GM12878 (cell line): ENCODE data around the gene RORC. TPM values are rescaled to one million over a fixed set of nuclear protein-coding genes. Genes with fewer than 3 reads are reported as not detected.
A peak's percentile ranks its signal among the peaks of the same experiment; 100 is the strongest.

ENCODE experiments used
- ATAC-seq: fragments of 200-7000 bp; cut with Tn5 transposase; 3 replicates; pipeline ENCODE4 v1.9.1; 2020; ENCODE audit warnings: mild to moderate bottlenecking, moderate library complexity
- BruUV-seq: library from RNA; stranded (reverse); fragments of 400-500 nt; replicated peaks from 2 replicates; lab custom pipeline; 2021; lab: Mats Ljungman, UMichigan
- CTCF ChIA-PET: fragments of 300-600 bp; sonication (Branson Sonifier 250); formaldehyde crosslinking; extraction: SDS; loops from one replicate; lab custom pipeline; 2021; ENCODE audit warnings: inconsistent platforms; lab: Yijun Ruan, JAX
- POLR2A ChIA-PET: fragments of 350-600 bp; formaldehyde crosslinking; extraction: SDS; loops from one replicate; lab custom pipeline; 2021; ENCODE audit warnings: inconsistent platforms; lab: Charles Lee
- RAD21 ChIA-PET: fragments of 300-600 bp; sonication (Branson Sonifier 250); formaldehyde crosslinking; loops from one replicate; lab custom pipeline; 2023; ENCODE audit warnings: antibody characterized with exemption; ENCODE audit not compliant: unreplicated experiment; lab: Charles Lee
- SMC1A ChIA-PET: fragments of 300-600 bp; sonication (Branson Sonifier 250); formaldehyde crosslinking; loops from one replicate; lab custom pipeline; 2023; ENCODE audit not compliant: unreplicated experiment, uncharacterized antibody; lab: Charles Lee
- DNase-seq: peaks from one replicate; pipeline ENCODE4 v3.0.0-alpha.2; 2011; ENCODE audit warnings: low read depth, low spot score
- FAIRE-seq: peaks from 3 replicates; lab custom pipeline; 2011; peaks lifted over from hg19 to GRCh38; lab: Jason Lieb, UNC
- H2AFZ ChIP-seq: 2 replicates; pipeline ENCODE4 v1.6.0; 2011; ENCODE audit warnings: low read depth, low read length, control low read depth; ENCODE audit not compliant: control insufficient read depth
- H3K27ac ChIP-seq: 2 replicates; pipeline ENCODE4 v1.5.1; 2011; ENCODE audit warnings: control low read depth; ENCODE audit not compliant: control insufficient read depth, insufficient read depth
- H3K27me3 ChIP-seq, 2 experiments: replicated peaks in 1 of 2; 2 replicates each; pipeline versions ENCODE4 v1.6.0 to v1.6.1; 2011; ENCODE audit warnings: low read length in 1 of 2; ENCODE audit not compliant: control insufficient read depth in 2 of 2, insufficient read depth in 2 of 2
- H3K36me3 ChIP-seq, 2 experiments: 2 replicates each; pipeline ENCODE4 v1.5.1; 2011; ENCODE audit warnings: low read length in 1 of 2; ENCODE audit not compliant: control insufficient read depth in 2 of 2, insufficient read depth in 2 of 2
- H3K4me1 ChIP-seq: 2 replicates; pipeline ENCODE4 v1.6.1; 2011; ENCODE audit warnings: mild to moderate bottlenecking, low read length, moderate library complexity, mixed read lengths; ENCODE audit not compliant: control insufficient read depth, insufficient read depth
- H3K4me2 ChIP-seq: 2 replicates; pipeline ENCODE4 v1.6.0; 2011; ENCODE audit warnings: control low read depth; ENCODE audit not compliant: control insufficient read depth, insufficient read depth
- H3K4me3 ChIP-seq: fragments of 200-600 bp; sonication (generic); 2 replicates; pipeline ENCODE4 v1.5.1; 2016
- H3K79me2 ChIP-seq: 2 replicates; pipeline ENCODE4 v1.6.0; 2011; ENCODE audit warnings: low read length; ENCODE audit not compliant: control insufficient read depth, insufficient read depth
- H3K9ac ChIP-seq: 2 replicates; pipeline ENCODE4 v1.8.0; 2011; ENCODE audit warnings: low read length, control low read depth, mixed read lengths; ENCODE audit not compliant: control insufficient read depth, insufficient read depth
- H3K9me3 ChIP-seq: replicated peaks from 3 replicates; pipeline ENCODE4 v1.5.1; 2011; ENCODE audit warnings: mild to moderate bottlenecking, low read length; ENCODE audit not compliant: control insufficient read depth, insufficient read depth
- H4K20me1 ChIP-seq: 2 replicates; pipeline ENCODE4 v1.6.0; 2011; ENCODE audit not compliant: control insufficient read depth, insufficient read depth
- CBX5 ChIP-seq: sonication (generic); IDR thresholded peaks from 2 replicates; pipeline ENCODE4 v1.6.1; 2016; ENCODE audit warnings: low read depth, moderate library complexity, mild to moderate bottlenecking, inconsistent platforms
- CHD4 ChIP-seq: fragments of 200-600 bp; sonication (generic); IDR thresholded peaks from 2 replicates; pipeline ENCODE4 v1.6.1; 2016; ENCODE audit warnings: mild to moderate bottlenecking
- DPF2 ChIP-seq: fragments of 450-650 bp; IDR thresholded peaks from 2 replicates; pipeline ENCODE4 v1.6.1; 2017; ENCODE audit warnings: mild to moderate bottlenecking
- IKZF2 ChIP-seq, 2 experiments: fragments of 450-650 bp; IDR thresholded peaks; 2 replicates each; pipeline ENCODE4 v1.6.1; 2017; ENCODE audit warnings: mild to moderate bottlenecking in 2 of 2, moderate library complexity in 2 of 2
- JUND ChIP-seq: IDR thresholded peaks from 2 replicates; pipeline ENCODE4 v1.6.1; 2012; ENCODE audit warnings: low read depth, mild to moderate bottlenecking, low read length, improper control_type of control experiment, moderate library complexity
- NR2C1 ChIP-seq: fragments of 450-650 bp; IDR thresholded peaks from 2 replicates; pipeline ENCODE4 v1.6.1; 2017; ENCODE audit warnings: antibody characterized with exemption, mild to moderate bottlenecking, moderate library complexity
- POLR2AphosphoS5 ChIP-seq: IDR thresholded peaks from 2 replicates; pipeline ENCODE4 v1.6.1; 2011; ENCODE audit warnings: mild to moderate bottlenecking, low read length, inconsistent platforms
- SPI1 ChIP-seq: IDR thresholded peaks from 2 replicates; pipeline ENCODE4 v1.6.1; 2011; ENCODE audit warnings: low read depth, mild to moderate bottlenecking, low read length, moderate library complexity, borderline replicate concordance; ENCODE audit not compliant: insufficient read depth
- SUZ12 ChIP-seq: fragments of 200-600 bp; sonication (generic); IDR thresholded peaks from one replicate; pipeline ENCODE4 v1.6.1; 2018; ENCODE audit warnings: antibody characterized with exemption, mild to moderate bottlenecking; ENCODE audit not compliant: unreplicated experiment
- TBL1XR1 ChIP-seq: IDR thresholded peaks from 2 replicates; pipeline ENCODE4 v1.6.1; 2012; ENCODE audit warnings: low read depth, low read length, improper control_type of control experiment
- TCF7 ChIP-seq: IDR thresholded peaks from 2 replicates; pipeline ENCODE4 v1.6.1; 2014; ENCODE audit warnings: antibody characterized with exemption, borderline replicate concordance
- ZNF274 ChIP-seq: IDR thresholded peaks from one replicate; pipeline ENCODE4 v1.8.0; 2011; ENCODE audit not compliant: insufficient read length, insufficient read depth
- ZNF622 ChIP-seq: fragments of 450-650 bp; IDR thresholded peaks from 2 replicates; pipeline ENCODE4 v1.6.1; 2017; ENCODE audit warnings: mild to moderate bottlenecking, inconsistent platforms
- ZZZ3 ChIP-seq: IDR thresholded peaks from 2 replicates; pipeline ENCODE4 v1.6.1; 2011; ENCODE audit warnings: low read depth; ENCODE audit not compliant: control insufficient read depth, insufficient read length
- WGBS: methylation state at CpG from one replicate; pipeline ENCODE4 v1.1.6; 2016; ENCODE audit warnings: low lambda C conversion rate; ENCODE audit not compliant: insufficient replicate concordance, insufficient coverage; ENCODE audit errors: missing lambda C conversion rate; 5-methylcytosine and 5-hydroxymethylcytosine counted together
- in situ Hi-C: fragments of 300-500 bp; cut with MboI; formaldehyde crosslinking; loops from 9 replicates; pipeline ENCODE4 v1.14.3; 2018; ENCODE audit warnings: mixed read lengths
- intact Hi-C: fragments of 100-400 bp; cut with micrococcal nuclease; formaldehyde crosslinking; loops from one replicate; pipeline ENCODE4 v1.14.2; 2022; ENCODE audit not compliant: unreplicated experiment
- polyA plus RNA-seq, 11 experiments: library from polyadenylated mRNA; depleted of rRNA in 4 of 11; unstranded in 6 of 11; stranded (reverse) in 5 of 11; fragments of >200 nt; fragmentation: Nextera tagmentation in 4 of 11; fragmentation: Illumina TruSeq in 1 of 11; extraction: Ambion mirVana in 4 of 11; extraction: Trizol in 1 of 11; gene quantifications; 1 replicate in 1 of 11; 2 replicates in 10 of 11; pipeline versions ENCODE4 v1.2.1 to v1.2.3, GENCODE V29; 2011 to 2016; ENCODE audit warnings: inconsistent platforms in 2 of 11, missing spikeins in 2 of 11, low read depth in 1 of 11
- total RNA-seq, 4 experiments: library from RNA; depleted of rRNA in 3 of 4; stranded (reverse); fragments of >200 nt in 3 of 4; fragmentation: Illumina TruSeq in 1 of 4; extraction: Trizol in 1 of 4; gene quantifications; 2 replicates each; pipeline versions ENCODE4 v1.2.1 to v1.2.3, GENCODE V29; 2013 to 2021
- TF ChIP-seq, protein P1 (sequence below): IDR thresholded peaks from 2 replicates; pipeline ENCODE4 v1.6.1; 2011; ENCODE audit warnings: borderline replicate concordance, low read depth, mild to moderate bottlenecking, moderate library complexity, mixed read lengths, low read length; ENCODE audit not compliant: insufficient read depth; ENCODE audit errors: extremely low read length
- TF ChIP-seq, protein P2 (sequence below): IDR thresholded peaks from 2 replicates; pipeline ENCODE4 v1.6.1; 2011; ENCODE audit warnings: low read depth, mild to moderate bottlenecking, low read length, moderate library complexity, borderline replicate concordance; ENCODE audit errors: extremely low read depth
- TF ChIP-seq, protein P3 (sequence below): IDR thresholded peaks from 2 replicates; pipeline ENCODE4 v1.6.1; 2012; ENCODE audit warnings: mild to moderate bottlenecking, low read depth, low read length

Gene RORC
- total and polyA plus RNA-seq, 10 of the 15 experiments (the other 5 are each of a cell fraction or from before 2014, with no cell fraction given) = not detected

DNA sequence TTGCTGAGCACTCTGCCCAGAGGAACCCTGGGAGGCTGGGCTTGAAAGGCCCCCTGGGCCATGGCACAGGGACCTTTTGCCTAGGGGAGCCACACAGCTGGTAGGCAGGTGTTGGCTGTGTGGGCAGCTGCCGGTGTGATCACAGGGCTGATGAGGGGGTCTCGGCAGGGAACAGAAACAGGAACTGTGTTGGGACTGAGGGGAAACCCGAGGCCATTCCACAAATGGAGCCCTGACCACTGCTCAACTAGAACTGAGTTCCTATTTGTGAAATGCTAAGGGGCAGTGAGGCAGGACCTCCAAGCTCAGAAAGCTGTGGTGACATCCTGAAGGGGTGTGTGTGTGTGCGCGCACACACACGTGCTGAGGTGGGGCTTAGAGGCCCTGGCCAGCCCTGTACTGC, 28.3 kb upstream of the RORC start (continued):
- TF ChIP-seq SPI1 = peak; percentile 56; the same call in 1 of the 2 replicates
- peak; percentile 47; the same call in 1 of the 2 replicates for TF ChIP-seq DPF2
- peak in 1 of 2 experiments; percentile 19; a peak in 1 of 4 replicates for TF ChIP-seq IKZF2 (IDR thresholded peaks at IDR 0.05)
- TF ChIP-seq ZZZ3 = no peak
- no peak for TF ChIP-seq POLR2AphosphoS5

DNA sequence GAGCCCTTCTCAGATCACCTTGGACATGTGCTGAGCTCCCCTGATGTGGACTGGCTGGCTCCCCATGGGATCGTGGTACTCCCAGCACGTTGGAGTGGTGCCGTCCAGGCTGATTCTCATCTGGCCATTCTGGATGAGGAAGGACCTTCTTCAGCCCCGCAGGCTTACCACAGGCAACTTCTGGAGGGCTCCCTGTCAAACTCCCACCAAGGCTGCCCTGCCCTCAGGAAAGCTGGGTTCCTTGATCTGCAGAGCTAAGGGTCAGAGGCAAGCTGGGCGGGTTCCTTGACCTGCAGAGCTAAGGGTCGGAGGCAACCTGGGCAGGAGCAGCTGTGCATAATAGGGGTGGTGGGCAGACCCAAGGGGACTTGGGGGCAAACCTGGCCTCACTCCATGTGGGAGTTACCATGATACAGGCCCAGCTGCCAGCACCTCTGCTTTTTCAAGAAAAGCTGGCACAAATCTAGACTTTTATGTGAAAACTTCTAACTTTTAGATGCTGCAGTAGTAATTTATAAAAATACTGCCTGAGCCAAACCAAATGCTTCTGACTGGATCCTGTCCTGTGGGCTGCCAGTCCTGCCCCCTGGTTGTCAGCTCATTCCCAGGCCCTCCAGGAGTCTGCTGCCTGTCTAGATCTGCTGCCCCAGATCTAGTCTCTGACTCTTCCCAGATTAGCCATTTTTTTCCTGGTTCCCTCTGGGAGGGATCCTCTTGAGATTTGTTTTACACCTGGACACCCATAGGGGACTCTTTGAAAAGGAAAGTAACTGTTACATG, 27.5 kb upstream of the RORC start:
- Histone ChIP-seq H3K4me2 (no peak overlapping the region), H3K4me1 (peaks cover 9% of the 10 kb centered on the region), H3K27ac (no peak overlapping the region), H3K36me3 (no peaks in the 10 kb centered on the region), H3K27me3 (peaks cover 0 to 3% of the 10 kb centered on the region in 2 experiments; a peak in 1 of 4 replicates), H2AFZ (no peak overlapping the region), H3K79me2 (no peaks in the 10 kb centered on the region), H3K9me3 (no peaks in the 10 kb centered on the region), H3K9ac (no peak overlapping the region), H4K20me1 (no peaks in the 10 kb centered on the region), H3K4me3 (no peak overlapping the region)
- in situ Hi-C loops (no loop called here), intact Hi-C loops (no loop called here)
- ChIA-PET POLR2A (interaction anchor here (1.2 to 1.6 kb wide), 3 partner anchors 19 to 22 kb away, joined by 4 to 9 read pairs (median 8); partner anchors contain the start of gene C2CD4D), RAD21 (interaction anchor here (0.6 to 2.7 kb wide), 8 partner anchors 13 to 532 kb away, joined by 3 to 10 read pairs (median 4); partner anchors contain the start of genes C2CD4D and MRPL9), SMC1A (interaction anchor here (0.7 to 2.3 kb wide), 4 partner anchors 10 to 154 kb away, joined by 3 to 6 read pairs (median 4); partner anchors contain the start of gene C2CD4D), CTCF (interaction anchor here (0.6 to 2.8 kb wide), 7 partner anchors 11 to 142 kb away, joined by 3 to 6 read pairs (median 6); no protein-coding TSS in a partner anchor)
- no peak for FAIRE-seq
- no peak for DNase-seq
- peak; percentile 16; the same call in 1 of the 3 replicates for ATAC-seq
- 64% methylated on average over 6 of the region's 6 CpGs for WGBS
- BruUV-seq = no TSS peak
- TF ChIP-seq, protein P1, sequence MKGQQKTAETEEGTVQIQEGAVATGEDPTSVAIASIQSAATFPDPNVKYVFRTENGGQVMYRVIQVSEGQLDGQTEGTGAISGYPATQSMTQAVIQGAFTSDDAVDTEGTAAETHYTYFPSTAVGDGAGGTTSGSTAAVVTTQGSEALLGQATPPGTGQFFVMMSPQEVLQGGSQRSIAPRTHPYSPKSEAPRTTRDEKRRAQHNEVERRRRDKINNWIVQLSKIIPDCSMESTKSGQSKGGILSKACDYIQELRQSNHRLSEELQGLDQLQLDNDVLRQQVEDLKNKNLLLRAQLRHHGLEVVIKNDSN = no peak
- TF ChIP-seq, protein P2, sequence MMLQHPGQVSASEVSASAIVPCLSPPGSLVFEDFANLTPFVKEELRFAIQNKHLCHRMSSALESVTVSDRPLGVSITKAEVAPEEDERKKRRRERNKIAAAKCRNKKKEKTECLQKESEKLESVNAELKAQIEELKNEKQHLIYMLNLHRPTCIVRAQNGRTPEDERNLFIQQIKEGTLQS = no peak
- TF ChIP-seq SUZ12 (no peak), TCF7 (no peak), JUND (no peak), ZNF274 (no peak), ZNF622 (no peak), ZZZ3 (no peak), NR2C1 (no peak), CHD4 (no peak), CBX5 (no peak), TBL1XR1 (no peak)
- TF ChIP-seq, protein P3, sequence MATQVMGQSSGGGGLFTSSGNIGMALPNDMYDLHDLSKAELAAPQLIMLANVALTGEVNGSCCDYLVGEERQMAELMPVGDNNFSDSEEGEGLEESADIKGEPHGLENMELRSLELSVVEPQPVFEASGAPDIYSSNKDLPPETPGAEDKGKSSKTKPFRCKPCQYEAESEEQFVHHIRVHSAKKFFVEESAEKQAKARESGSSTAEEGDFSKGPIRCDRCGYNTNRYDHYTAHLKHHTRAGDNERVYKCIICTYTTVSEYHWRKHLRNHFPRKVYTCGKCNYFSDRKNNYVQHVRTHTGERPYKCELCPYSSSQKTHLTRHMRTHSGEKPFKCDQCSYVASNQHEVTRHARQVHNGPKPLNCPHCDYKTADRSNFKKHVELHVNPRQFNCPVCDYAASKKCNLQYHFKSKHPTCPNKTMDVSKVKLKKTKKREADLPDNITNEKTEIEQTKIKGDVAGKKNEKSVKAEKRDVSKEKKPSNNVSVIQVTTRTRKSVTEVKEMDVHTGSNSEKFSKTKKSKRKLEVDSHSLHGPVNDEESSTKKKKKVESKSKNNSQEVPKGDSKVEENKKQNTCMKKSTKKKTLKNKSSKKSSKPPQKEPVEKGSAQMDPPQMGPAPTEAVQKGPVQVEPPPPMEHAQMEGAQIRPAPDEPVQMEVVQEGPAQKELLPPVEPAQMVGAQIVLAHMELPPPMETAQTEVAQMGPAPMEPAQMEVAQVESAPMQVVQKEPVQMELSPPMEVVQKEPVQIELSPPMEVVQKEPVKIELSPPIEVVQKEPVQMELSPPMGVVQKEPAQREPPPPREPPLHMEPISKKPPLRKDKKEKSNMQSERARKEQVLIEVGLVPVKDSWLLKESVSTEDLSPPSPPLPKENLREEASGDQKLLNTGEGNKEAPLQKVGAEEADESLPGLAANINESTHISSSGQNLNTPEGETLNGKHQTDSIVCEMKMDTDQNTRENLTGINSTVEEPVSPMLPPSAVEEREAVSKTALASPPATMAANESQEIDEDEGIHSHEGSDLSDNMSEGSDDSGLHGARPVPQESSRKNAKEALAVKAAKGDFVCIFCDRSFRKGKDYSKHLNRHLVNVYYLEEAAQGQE = no peak
